Measurements from ENCODE around the gene DLEC1.

The DLEC1 gene

DNA sequence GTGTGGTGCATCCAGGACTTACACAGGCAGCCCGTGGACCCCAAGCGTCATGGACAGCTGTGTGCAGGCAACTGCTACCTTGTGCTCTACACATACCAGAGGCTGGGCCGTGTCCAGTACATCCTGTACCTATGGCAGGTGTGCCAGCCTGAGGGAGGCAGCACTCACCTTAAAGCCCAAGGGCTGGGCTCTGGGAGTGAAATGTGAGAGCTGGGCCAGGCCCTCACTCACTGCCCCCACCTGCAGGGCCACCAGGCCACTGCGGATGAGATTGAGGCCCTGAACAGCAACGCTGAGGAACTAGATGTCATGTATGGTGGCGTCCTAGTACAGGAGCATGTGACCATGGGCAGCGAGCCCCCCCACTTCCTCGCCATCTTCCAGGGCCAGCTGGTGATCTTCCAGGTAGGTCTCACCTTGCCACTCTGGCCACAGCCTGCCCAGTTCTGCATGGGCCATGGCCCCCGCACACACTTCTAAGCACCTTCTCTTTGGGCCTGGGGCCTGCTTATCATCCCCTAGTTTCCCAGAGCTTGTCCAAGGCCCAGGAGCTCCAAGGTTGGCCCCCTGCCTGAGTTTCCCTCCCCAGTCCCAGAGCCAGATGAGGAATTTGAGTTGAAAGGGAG lies 37.4 kb upstream of the DLEC1 start:
- DNase-seq, result no peak

DNA sequence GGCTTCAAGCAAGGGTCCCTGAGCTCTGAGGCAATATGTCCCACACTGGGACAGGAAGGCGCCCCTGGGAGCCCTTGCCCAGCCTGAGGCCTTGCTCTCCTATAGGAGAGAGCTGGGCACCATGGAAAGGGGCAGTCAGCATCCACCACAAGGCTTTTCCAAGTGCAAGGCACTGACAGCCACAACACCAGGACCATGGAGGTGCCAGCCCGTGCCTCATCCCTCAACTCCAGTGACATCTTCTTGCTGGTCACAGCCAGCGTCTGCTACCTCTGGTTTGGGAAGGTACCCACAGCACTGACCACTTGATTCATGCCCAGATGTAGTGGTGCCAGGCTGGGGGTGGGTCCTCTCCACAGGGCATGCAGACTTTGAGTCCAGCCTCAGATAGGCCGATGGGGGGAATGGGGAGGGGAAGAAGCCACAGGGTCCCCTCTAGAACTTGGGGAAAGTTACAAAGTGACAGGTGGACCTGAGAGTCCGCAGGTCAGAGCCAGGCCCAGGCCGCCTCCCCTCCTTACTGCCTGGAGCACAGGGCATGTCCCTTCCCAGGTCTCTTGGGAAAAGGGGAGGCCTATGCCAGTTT lies 36.6 kb upstream of the DLEC1 start:
- DNase-seq, result no peak

DNA sequence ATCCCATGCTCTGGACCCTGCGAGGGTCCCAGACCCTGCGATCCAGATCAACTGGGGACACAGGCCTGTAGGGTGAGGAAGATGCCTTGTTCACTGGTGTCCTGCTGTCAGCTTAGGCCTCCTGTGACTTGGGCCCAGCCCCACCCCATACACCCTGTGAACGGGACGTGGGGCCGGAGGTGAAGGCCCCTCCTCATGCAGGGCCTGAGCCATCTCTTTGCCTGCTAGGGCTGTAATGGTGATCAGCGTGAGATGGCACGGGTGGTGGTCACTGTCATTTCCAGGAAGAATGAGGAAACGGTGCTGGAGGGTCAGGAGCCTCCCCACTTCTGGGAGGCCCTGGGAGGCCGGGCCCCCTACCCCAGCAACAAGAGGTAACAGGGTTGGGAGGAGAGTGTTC lies 36.1 kb upstream of the DLEC1 start:
- DNase-seq, result no peak

DNA sequence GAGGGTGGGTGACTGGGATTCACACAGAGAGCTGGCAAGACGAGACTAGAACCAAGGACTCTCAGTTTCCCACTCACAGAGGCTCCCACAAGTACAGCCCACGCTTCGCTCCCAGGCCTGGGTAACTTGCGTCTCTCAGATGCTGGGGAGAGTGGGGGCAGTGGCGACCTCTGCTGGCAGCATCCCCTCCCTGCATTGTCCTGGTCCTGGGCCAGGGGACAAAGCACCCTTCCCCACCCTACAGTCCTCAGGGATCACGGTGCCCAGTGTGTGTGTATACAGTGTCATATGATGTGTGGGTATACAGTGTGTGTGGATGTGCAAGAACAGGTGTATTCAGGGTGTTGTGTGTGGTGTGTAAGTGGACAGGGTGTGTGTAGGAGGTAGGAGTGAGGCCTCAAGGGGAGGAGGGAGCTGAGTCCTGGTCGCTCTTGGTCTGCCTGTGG lies 35.6 kb upstream of the DLEC1 start:
- DNase-seq, result no peak

DNA sequence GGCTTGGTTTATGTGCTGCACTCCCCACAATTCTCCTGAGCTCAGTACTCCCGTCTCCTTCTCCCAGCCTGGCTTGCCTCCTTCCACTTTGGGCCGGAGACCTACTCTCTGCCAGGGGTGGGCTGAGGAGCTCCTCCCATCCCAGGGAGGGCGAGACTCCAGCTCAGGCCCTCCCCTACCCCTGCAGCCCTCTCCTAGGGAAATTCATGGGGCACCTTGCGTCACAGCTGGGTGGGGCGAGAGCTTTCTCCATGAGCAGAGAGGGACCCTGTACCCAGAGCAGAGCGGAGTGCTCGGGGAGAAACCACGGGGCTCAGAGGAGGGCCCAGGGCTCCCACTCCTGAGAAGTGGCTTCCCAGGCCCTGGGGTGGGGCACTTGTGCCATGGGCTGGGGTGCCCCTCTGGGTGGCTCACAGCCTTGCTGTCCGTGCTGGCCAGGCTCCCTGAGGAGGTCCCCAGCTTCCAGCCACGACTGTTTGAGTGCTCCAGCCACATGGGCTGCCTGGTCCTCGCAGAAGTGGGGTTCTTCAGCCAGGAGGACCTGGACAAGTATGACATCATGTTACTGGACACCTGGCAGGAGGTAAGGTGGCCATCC lies 35.1 kb upstream of the DLEC1 start:
- no peak for DNase-seq

DNA sequence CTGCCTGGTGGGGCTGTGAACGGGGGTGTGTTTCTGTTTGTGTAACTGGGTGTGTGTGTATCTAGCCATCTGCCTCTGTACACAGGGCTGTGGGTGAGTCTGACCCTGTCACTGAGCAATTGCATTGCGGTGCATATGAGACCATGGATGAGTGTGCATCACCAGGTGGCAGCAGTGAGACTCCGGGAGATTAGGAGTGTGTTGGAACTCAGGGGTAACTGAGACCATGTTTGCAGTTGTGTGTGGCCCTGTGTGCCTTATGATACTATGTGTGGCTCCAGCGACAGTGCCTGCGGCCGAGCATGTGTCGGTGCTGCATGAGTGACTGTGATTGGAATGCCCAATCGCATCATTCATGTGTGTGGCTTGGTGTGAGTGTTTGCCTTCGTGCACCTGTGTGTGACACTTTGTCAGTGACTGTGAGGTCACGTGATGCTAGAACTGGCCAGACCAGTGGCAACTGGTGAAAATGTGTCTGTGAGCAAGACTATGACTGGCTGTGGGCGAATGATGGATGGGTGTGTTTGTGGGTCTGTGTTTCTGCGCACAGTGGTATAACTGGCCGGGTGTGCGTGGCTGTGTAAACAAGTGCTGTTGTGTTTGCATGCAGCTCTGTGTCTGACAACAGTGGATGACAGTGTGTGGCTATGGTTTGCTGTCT lies 34.5 kb upstream of the DLEC1 start:
- DNase-seq, result no peak

DNA sequence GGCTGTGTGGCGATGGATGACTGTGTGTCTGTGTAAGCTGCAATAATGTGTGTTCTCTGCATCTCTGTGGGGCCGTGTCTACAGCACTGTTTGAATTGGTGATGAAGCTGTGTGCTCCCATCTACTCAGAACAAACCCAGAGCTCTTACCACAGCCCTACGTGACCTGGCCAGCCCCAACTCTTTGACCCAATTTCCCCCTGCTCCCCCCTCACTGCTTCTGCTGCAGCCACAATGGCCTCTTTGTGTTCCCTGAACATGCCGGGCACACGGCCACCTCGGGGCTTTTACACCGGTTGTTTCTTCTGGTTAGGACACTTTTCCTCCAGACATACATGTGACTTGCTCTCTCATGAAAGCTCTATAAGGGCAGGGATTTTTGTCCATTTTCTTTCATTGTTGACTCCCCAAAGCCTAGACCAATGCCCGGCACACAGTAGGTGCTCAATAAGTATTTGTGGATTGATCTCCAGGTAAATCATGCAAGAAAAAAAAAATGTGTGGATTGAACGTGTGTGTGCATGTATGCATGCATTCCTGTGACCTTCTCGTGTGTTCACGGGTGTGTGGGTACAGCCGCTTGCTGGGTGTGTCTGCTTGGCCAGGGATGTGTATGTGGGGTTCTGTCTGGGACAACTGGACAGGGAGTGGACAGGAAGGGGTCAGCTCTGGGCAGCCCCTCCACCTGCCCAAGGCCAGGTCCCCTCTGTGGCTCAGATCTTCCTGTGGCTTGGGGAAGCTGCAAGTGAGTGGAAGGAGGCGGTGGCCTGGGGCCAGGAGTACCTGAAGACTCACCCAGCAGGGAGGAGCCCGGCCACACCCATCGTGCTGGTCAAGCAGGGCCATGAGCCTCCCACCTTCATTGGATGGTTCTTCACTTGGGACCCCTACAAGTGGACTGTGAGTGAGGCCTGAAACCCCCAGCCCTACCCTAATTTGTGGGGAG lies 33.7 kb upstream of the DLEC1 start:
- DNase-seq, result no peak

DNA sequence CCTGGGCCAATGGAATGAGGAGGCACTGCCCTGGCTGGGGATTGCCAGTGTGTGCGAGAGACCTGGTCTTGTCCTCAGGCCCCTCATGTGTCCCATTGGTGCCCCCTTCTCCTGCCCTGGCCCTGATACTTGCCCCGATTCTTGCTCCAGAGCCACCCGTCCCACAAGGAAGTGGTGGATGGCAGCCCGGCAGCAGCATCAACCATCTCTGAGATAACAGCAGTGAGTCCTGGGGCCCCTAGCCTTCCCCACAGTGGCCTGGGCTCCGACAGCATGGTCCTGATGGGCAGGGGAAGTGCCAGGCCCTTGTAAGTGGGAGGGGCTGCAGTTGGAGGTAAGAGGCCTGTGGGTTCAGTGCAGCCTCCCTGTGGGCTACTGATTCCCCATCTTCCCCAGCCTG lies 33.0 kb upstream of the DLEC1 start:
- no peak for DNase-seq

DNA sequence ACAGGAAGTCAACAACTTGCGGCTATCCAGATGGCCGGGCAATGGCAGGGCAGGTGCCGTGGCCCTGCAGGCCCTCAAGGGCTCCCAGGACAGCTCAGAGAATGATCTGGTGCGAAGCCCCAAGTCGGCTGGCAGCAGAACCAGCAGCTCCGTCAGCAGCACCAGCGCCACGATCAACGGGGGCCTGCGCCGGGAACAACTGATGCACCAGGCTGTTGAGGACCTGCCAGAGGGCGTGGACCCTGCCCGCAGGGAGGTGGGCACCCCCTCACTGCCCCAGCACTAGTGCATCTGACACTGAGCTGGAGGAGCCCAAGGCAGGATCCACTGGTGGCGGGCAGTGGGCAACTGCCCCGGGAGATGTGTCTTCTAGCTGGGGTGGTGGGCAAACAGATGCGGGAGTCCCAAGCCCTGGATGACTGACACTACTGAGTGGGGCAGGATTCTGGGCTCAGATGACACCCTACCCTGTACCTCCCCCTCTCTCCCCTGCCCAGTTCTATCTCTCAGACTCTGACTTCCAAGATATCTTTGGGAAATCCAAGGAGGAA lies 32.5 kb upstream of the DLEC1 start:
- DNase-seq, result no peak

DNA sequence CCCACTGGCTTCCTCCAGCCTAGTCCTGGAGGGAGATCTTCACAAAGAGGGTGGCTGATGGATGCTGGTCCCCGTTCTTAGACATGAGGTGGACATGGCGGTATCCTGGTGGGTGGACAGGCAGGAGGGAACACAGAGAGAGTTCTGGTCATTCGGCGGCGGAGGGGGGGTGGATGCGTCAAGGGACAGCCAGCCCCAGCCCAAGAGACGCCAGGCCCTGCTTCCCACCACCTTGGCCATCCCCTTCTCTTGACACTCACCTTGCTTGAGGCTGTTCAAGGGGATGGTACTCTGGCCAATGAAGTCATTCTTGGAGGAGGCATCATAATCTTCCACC lies 31.3 kb upstream of the DLEC1 start:
- no peak for DNase-seq

DNA sequence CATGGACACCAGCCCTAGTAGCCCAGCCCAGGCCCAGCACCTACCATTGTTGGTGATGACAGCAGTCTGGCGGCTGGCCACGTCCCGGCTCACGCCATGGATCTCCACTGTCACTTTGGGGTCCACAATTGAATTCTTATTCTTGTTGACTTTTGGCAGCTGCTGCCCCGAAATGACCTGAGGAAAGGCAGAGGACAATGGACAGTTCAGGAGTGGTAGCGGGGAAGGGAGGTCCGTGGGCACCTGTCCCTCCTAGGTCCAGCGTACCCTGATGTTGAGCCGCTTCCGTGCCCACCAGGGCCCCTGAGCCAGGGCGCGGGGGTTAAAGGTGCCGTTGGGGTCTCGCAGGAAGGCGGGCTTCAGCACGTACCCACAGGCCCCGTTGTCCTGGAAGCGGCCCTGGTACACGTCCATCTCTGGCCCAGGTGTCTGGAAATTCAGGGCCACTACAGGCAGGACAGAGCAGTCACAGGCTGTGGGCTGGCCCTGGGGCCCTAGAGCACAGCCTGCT lies 30.8 kb upstream of the DLEC1 start:
- no peak for DNase-seq

DNA sequence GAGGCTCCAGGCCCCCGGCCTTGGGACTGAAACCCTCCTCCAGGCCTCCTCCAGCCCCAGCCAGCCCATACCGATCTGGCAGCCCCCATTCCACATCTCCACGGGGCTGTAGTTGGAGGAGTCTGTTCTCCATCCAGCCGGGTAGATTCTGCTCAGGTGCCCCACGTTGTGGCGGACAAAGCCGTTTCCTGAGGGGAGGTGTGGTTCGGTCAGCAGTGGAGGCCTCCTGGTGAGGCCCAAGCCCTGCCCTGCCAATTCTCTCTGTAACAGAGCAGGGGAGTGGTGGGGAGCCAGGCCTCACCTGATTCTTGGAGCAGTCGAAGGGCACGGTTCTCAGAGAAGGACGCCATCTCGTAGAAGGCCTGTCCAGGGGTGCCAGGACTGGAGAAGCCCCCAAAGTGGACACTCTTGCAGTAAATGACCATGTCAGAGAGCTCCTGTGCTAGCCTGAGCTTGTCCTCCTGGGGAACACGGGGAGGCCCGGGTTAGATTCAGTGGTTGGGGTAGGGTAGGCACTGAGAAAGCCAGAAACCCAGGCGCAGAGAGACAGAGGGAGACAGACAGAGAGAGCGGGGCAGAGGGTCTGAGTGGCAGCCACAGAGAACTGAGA lies 29.9 kb upstream of the DLEC1 start:
- no peak for DNase-seq

DNA sequence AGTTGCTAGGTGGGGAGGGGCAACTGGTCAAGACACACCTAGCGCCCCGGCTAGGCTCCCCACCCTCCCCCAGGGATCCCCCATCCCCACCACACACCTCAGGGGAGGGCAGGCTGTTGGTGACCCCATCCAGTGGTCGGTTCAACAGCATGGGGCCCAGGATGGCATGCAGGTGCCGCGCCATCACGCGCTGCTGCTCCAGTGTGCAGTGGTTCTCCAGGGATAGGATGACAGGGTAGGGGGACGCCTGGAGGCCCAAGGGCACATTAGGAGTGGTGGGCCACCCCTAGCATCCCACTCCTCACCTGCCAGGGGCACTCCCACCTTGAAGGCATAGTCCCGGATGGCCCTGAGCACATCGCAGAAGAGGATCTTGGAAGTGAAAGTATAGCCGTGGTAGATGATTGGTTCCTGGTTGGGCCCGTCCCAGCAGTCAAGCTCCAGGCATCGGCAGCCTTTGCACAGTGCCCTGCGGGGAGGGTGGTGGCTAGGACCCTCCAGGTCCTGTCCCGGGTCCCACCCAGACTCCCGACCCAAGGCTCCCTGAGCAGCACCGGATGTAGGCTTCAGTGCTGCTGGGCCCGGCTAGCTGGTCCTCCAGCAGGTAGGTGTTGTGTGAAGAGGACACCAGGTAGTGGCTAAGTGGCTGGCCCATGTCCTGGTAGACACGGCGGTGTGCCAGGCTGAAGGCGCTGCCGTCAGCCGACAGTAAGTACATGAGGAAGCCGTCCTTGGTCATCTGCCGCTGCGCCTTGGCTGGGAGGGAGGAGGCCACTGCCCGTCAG lies 29.0 kb upstream of the DLEC1 start:
- no peak for DNase-seq

DNA sequence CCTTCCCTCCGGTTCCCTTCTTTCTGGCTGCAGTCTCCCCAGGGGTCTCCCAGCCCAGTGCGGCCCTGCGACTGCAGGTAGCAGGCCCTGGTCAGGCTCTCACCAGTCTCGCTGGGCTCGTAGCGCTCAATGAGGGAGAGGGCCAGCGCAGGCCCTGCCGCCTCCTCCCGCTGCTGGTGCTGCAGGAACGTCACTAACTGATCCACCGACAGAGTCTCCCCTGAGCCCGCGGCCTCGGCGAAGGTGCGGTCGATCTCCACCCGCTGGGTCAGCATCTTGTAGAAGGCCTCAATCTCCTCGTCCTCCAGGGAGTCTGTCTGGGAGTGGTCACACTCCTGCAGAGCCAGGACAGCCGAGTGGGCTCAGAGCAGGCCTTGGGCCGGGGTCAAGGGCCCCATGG lies 27.9 kb upstream of the DLEC1 start:
- DNase-seq, result no peak

DNA sequence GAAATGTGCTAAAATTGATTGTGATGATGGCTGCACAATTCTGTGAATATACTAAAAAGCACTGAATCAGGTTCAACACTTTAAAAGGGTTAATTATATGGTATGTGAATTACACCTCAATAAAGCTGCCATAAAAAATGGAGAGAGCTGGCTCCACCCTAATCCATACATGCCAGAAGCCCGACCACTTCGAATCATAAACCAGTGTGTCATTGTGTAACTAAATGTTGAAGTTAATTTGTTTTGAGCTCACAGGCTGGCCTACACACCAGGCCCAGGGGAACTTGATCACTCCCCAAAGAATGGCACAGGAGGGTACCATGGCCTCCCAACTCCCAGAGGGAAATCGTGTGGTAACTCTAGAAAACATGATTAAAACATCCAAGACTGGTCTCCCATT lies 23.5 kb upstream of the DLEC1 start:
- DNase-seq, result no peak

DNA sequence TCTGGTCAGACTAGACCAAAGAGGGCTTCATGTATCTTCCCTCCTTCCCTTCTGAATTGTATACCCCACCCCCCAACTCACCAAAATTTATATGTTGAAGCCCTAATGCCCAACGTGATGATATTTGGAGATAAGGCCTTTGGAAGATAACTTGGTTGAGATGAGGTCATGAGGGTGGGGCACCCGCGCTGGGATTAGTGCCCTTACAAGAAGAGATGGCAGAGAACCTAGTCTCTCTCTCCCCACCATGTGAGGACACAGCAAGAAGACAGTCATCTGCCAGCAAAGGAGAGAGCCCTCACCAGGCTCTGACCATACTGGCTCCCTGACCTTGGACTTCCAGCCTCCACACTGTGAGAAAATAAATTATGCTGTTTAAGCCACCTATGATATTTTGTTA lies 23.0 kb upstream of the DLEC1 start:
- no peak for DNase-seq

DNA sequence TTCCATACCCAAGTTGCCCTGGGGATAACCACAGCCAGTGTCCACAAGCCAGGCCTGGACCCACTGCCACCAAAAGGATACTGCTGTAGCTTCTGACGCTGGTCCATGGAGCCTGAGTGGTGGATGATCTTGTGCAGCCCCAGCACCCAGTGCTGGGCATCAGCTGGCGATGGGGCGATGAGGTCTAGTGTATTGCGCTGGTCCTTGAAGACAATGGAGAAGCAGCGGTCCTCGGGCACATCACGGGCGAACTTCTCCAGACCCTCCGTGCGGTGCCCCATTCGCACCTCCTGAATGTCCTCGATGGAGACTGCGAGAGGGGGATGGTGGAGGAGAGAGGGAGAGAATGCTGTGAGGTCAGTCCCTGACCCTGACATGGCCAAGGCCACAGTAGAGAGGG lies 22.6 kb upstream of the DLEC1 start:
- no peak for DNase-seq

DNA sequence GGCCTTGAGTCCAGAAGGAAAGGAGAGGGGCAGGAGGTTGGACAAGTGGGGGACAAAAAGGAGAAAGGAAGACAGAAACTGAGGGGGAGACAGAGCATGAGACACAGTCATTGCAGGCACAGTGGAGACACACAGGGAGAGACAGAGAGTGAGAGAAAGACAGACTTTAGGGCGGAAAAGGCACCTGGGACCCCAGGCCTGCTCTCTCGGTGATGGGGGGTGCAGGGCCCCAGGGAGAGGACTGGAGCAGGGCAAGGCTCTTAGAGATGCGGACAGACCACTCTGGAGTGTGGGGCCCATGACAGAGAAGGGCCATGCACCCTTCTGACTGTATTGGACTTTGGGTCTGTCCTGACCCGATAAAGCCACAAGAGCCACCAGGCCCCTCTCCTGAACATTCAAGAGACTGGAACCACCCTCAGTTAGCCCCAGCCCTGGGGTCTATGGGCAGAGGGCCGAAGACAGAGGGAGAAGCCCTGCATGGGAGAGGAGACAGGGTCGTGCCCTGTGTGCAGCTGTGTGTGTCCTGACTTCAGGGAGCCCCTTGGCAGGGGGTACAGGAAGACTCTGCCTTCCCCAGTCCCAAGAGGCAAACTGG lies 22.1 kb upstream of the DLEC1 start:
- no peak for DNase-seq

DNA sequence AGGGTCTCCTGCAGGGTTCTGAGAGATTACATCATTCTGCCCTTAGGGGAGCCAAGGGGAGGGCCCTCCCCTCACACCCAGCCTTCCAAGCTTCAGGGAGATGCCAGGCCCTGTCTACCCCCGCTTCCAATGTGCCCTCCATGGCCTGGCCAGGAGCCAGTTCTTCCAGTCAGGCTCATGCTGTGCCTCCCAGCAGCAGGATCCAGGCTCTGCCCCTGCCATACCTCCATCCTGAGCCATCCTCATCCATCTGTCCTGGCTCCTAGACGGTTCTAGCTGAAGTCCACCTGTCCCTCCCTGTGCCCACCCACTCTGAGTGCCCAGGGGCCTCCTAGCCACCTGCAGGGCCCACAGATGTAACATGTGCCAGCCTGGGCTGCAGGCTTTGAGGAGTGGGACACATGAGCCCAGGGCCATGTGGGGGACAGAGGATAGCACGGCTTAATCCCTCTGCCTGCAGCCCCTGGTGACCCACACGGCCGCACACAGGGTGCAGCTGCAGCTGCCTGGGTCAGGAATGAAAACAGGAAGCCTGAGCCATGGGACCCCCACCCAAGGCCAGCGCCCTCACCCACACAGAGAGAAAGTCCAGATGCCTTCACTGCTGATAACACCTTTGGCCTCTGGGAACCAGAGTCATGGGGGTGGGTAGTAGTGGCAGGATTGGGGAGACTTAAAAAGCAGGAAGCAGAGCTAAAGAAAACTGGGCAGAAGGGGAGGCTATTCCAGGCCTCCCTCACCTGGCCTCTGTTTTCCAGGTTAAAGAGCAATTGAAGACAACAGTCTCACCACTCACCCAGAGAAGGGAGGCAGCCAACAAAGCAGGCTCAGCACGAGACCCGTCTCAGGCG lies 21.3 kb upstream of the DLEC1 start:
- no peak for DNase-seq

All from NCI-H1436 treated with DMSO at 0.1 percent for 48 hours (cell line).